Stimulated activated naive B cell treated with anti-CD40 and anti-IgM and Interleukin-4, amounts not matched to agents 10 μg/mL and 1 μg/mL and 100 μg/mL, for 72 hours (primary cell): Measurements from ENCODE around the gene OMP.

Experiments
- ATAC-seq, 2 donors: fragments of 150-1000 bp; cut with Tn5 transposase; replicated peaks; 2 replicates each; pipeline ENCODE4 v1.10.0; 2021; ENCODE audit warnings: moderate library complexity in 1 of 2
- DNase-seq: peaks from one replicate; pipeline ENCODE4 v3.0.0; 2021
- H3K27ac Mint-ChIP-seq: one replicate; pipeline ENCODE4 v1.8.0; 2022; ENCODE audit warnings: mild to moderate bottlenecking, mixed read lengths
- H3K27me3 Mint-ChIP-seq, 2 donors: one replicate each; pipeline ENCODE4 v1.8.0; 2022; ENCODE audit warnings: mixed read lengths in 2 of 2
- H3K36me3 Mint-ChIP-seq, 2 donors: one replicate each; pipeline ENCODE4 v1.8.0; 2022; ENCODE audit warnings: mixed read lengths in 2 of 2, mild to moderate bottlenecking in 1 of 2
- H3K4me1 Mint-ChIP-seq, 2 donors: one replicate each; pipeline ENCODE4 v1.8.0; 2022; ENCODE audit warnings: mixed read lengths in 2 of 2, mild to moderate bottlenecking in 1 of 2
- H3K4me3 Mint-ChIP-seq, 2 donors: one replicate each; pipeline ENCODE4 v1.8.0; 2022; ENCODE audit warnings: mild to moderate bottlenecking in 2 of 2, mixed read lengths in 2 of 2, moderate library complexity in 1 of 2
- H3K9me3 Mint-ChIP-seq, 2 donors: one replicate each; pipeline ENCODE4 v1.8.0; 2022; ENCODE audit warnings: mixed read lengths in 2 of 2, mild to moderate bottlenecking in 1 of 2

OMP gene

DNA sequence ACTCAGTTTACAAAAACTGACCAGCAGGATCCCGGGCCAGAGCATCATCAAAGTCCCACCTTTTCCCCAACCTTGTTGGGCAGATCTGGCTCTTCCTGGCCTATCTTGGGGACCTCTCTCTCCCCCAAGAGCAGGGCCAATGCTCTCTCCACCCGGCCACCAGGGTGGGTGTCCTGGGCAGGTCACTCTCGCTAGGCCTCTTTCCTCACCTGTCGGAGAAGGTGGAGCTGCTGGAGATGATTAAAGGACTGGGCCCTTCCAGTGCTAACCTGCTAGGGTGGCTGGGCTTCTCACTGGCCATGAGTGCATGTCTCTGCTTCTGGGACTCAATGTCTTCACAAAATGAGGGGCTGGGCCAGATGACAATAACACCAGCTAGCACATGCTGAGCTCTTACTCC, 38.8 kb upstream of the OMP start:
- Mint-ChIP-seq H3K36me3 (no peaks in the 10 kb centered on the region), H3K27me3 (peaks cover 12 to 22% of the 10 kb centered on the region in 2 donors), H3K4me1 (peaks cover 5 to 14% of the 10 kb centered on the region in 2 donors), H3K4me3 (no peak overlapping the region), H3K27ac (no peak overlapping the region), H3K9me3 (no peaks in the 10 kb centered on the region)
- no peak for DNase-seq
- no peak for ATAC-seq

DNA sequence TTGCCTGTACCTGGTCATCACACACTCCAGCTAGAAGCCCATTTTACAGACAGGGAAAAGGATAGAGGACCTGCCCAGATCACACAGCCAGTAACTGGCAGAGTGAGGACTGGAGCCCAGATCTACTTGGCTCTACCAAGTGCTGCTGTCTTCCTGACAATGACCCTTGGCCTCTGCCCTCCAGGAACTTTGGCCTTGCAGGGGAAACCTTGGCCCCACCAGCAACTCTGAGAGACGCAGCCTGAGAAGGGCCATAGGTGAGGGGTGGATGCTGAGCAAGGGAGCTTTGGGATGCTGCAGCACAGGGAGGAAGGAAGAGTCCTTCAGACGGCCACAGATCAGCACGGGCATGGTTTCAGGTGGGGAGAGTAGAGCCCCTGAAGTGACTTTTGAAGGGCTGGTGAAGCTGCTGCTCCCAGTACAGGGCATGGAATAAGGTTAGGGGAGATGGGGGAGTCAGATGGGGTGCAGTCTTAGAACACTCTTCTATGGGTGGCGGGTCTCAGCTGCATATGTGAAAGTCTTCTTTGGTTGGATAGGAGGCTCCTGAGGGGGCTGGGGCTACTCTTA, 37.9 kb upstream of the OMP start:
- ATAC-seq (no peak), DNase-seq (no peak)
- Mint-ChIP-seq H3K27me3 (peaks cover 9 to 17% of the 10 kb centered on the region in 2 donors), H3K4me3 (no peak overlapping the region), H3K9me3 (no peaks in the 10 kb centered on the region), H3K4me1 (peaks cover 5 to 14% of the 10 kb centered on the region in 2 donors), H3K36me3 (no peaks in the 10 kb centered on the region), H3K27ac (no peak overlapping the region)

DNA sequence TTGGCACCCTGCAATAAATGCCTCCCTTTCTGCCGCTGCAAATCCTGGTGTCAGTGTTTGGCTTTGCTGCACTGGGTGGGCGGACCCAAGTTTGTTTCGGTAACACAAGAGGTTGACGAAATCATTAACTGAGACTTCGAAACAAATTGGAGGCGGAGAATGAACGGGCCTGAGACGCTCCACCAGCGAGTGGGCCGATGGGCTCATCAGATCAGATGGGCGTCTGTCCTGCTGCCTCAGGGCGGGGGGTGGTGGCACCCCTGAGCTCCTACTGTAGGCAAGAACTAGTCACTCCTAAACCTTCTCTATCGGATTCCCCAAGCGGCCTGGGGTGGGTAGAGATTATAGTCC, 36.8 kb upstream of the OMP start:
- ATAC-seq (peak; percentile 6 to 7), DNase-seq (no peak)
- no peaks in the 10 kb centered on the region for H3K9me3 Mint-ChIP-seq
- peak overlapping the region; percentile 94 for H3K27ac Mint-ChIP-seq
- peak overlapping the region; percentile 93 to 97 for H3K4me3 Mint-ChIP-seq
- peaks cover 5 to 14% of the 10 kb centered on the region in 2 donors for H3K4me1 Mint-ChIP-seq
- H3K27me3 Mint-ChIP-seq = peaks cover 6 to 8% of the 10 kb centered on the region in 2 donors
- no peaks in the 10 kb centered on the region for H3K36me3 Mint-ChIP-seq

DNA sequence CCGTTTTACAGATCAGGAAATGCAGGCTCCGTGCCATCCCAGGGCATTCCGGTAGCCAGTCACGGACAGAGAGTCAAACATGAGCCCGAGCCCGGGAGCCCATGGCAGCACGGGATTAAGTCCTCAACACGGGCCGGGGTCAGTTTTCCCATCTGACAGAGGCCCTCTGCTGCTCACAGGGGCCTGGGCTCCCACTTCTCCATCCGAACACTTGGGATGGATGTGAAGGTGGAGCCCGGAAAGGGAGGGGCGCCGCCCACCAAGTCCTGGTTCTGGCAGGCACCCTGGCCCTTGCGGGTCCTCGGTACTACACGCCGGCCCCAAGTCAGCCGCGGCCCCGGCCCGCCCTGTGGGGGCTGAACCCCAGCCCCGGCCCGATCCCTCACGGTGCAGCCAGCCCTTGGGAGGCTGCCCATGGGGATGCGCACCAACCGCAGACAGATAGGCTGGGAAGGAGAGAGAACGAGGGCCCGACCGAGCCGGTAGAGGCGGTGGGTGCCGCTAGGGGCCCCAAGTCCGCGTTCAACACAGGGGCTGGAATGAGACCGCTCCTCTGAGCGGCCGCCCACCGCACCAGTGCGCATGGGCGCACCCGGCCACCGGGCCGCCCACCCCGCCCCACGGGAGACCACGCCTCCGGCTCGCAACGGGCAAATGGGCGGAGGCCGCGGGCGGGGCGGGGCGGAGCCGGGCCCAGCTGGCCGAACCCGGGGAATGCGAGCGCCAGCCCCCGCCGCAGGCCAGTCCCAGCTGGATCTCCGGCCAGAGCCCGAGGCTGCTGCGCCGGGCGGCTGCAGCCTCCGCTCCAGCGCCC, 36.2 kb upstream of the OMP start, which contains the start of gene CAPN5:
TSS of gene CAPN5 (plus strand) at position 743 of the 814 bp plus-strand sequence. CDS start 17,916 bp downstream, outside the sequence.
- no peaks in the 10 kb centered on the region for H3K36me3 Mint-ChIP-seq
- DNase-seq = peak; percentile 82
- ATAC-seq = peak; percentile 92 to 96
- peaks cover 5 to 8% of the 10 kb centered on the region in 2 donors for H3K27me3 Mint-ChIP-seq
- H3K27ac Mint-ChIP-seq = peak within 1 kb of the TSS; percentile 94
- H3K4me3 Mint-ChIP-seq = peak within 1 kb of the TSS; percentile 93 to 97
- H3K9me3 Mint-ChIP-seq = no peaks in the 10 kb centered on the region
- peaks cover 5 to 14% of the 10 kb centered on the region in 2 donors for H3K4me1 Mint-ChIP-seq

DNA sequence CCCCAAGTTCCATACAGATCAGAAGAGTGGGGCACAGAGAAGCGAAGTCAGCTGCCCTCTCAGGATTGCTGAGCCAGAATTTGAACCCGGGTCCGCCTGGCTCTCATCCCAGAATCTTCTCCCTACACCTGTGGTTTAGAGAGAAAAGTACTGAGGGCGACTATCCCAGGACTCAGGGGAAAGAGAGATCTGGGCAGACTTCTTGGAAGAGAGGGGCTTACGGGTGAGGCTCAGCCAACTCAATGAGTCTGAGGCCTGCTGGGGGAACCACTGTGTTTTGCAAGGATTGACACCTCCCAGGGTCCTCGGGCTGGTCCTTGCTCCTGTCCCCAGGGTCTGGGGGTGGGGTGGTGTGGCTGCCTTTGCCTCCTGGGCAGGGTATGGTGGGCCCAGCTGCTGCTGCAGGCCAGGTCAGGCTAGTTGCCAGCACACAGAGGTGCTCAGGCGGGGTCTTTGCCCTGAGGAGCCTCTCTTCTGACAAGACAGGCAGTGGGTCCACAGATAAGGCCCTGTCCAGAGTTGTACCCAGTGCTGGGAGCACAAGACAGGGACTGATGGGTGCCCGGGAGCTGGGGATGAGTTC, 34.7 kb upstream of the OMP start:
- DNase-seq (no peak), ATAC-seq (no peak)
- Mint-ChIP-seq H3K9me3 (no peaks in the 10 kb centered on the region), H3K4me1 (peaks cover 12 to 22% of the 10 kb centered on the region in 2 donors), H3K4me3 (no peak overlapping the region), H3K27me3 (peaks cover 5 to 6% of the 10 kb centered on the region in 2 donors), H3K27ac (no peak overlapping the region), H3K36me3 (no peaks in the 10 kb centered on the region)

DNA sequence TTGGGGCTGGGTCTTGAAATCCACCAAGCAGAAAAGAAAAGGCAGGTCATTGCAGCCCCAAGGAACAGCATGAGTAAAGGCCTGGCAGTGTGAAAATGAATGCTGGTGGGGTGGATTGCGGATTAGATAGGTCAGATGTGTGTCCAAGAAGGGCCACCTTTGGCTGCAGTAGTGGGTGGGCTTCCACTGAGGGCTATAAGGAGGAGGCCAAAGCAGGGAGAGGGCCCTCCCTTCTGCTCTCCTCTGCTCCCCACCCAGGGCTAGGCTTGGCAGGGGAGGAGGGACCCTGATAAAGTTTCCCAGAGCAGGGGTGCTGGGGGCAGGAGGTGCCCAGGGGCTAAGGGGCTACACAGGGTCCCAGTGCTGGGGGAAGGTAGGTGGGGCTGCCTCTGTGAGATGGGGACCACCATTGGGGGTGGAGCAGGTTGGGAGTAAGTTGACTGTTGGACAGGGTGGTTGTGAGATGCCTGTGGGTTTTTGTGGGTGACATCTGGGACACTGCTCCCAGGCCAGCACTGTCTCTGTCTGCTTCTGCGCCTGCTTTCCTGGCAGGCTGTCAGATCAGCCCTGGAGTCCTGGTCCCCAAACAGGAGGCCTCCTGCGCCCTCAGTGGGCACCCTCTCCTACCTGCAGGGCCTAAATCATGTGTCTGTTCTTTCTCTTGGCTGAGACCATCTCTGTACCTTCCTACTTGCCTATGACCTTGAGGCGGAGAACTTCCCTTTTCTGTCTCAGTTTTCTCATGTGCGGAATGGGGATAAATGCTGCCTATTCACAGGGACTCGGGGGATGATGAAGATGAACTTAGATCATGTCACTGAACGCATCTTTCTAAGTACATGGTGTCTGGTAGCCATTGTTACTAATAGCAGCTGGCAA, 33.9 kb upstream of the OMP start:
- H3K36me3 Mint-ChIP-seq = no peaks in the 10 kb centered on the region
- H3K9me3 Mint-ChIP-seq = no peaks in the 10 kb centered on the region
- peaks cover 15 to 22% of the 10 kb centered on the region in 2 donors for H3K4me1 Mint-ChIP-seq
- H3K27ac Mint-ChIP-seq = no peak overlapping the region
- no peak overlapping the region for H3K4me3 Mint-ChIP-seq
- DNase-seq = no peak
- no peak for ATAC-seq
- peaks cover 0 to 11% of the 10 kb centered on the region in 2 donors for H3K27me3 Mint-ChIP-seq

DNA sequence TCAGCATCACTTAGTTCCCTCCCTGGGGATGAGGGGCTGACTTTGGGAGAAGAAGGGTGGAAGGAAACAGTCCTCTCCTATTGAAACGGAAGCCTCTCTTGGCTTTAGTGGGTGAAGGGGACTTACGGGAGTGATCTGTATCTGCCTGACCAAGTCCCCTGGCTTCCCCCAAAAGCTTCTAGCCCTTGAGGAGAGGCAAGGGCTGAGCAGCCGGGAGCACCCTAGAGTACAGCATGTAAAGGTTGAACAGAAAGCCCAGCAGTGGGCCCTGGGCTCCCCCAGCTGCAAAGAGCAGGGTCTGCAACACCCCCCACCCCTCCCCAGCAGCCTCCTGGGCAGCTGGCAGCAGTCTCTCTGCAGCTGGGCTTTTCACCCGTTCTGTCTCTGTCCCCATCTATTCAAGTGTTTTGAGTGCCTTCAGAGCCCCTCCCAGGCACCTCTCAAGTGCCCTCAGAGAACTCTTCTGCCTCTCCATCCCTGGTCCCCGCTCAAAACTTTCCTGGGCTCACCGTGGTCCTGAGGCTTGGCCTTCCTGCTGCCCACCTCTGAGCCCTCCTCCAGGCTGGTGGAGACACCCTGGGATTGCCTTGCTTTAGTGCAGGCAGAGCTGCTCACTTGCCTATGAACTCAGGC, 33.2 kb upstream of the OMP start:
- peaks cover 15 to 22% of the 10 kb centered on the region in 2 donors for H3K4me1 Mint-ChIP-seq
- H3K9me3 Mint-ChIP-seq = no peaks in the 10 kb centered on the region
- no peak overlapping the region for H3K4me3 Mint-ChIP-seq

DNA sequence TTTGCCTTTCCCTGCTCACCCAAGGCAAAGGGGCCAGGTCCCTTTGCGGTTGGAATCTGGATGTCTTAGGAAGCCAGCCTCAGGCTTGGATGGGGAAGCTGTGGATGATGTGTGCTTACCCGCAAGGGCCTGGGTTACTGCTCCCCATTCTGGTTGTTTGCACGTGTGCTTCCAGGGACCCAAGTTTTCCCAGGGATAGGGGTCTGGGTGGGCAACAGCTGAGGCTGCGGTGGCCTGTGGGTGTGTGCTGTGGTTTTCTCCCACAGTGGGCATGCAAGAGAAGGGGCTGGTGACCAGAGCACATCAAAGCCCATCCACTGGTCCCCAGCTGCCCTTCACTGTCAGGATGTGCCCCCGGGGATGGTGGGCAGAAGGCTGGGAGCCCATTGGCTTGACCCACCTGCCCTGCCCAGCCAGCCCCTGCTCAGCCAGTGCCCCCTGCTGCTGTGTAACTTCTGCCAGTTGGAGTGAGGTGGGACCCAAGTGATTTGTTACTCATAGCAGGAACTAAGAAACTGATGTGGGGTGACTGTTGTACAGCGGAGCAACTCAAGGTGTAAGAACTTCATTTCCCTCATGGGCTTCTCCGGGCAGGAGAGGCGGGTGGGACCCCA, 32.6 kb upstream of the OMP start:
- H3K4me3 Mint-ChIP-seq = no peak overlapping the region
- H3K27ac Mint-ChIP-seq = no peak overlapping the region
- H3K9me3 Mint-ChIP-seq = no peaks in the 10 kb centered on the region
- peaks cover 0 to 12% of the 10 kb centered on the region in 2 donors for H3K27me3 Mint-ChIP-seq
- peaks cover 15 to 22% of the 10 kb centered on the region in 2 donors for H3K4me1 Mint-ChIP-seq
- DNase-seq = no peak
- no peak for ATAC-seq
- H3K36me3 Mint-ChIP-seq = no peaks in the 10 kb centered on the region

More for the DNA sequence above, 33.2 kb upstream of the OMP start:
- peaks cover 0 to 12% of the 10 kb centered on the region in 2 donors for H3K27me3 Mint-ChIP-seq
- ATAC-seq (no peak), DNase-seq (no peak)
- H3K36me3 Mint-ChIP-seq = no peaks in the 10 kb centered on the region
- H3K27ac Mint-ChIP-seq = no peak overlapping the region

DNA sequence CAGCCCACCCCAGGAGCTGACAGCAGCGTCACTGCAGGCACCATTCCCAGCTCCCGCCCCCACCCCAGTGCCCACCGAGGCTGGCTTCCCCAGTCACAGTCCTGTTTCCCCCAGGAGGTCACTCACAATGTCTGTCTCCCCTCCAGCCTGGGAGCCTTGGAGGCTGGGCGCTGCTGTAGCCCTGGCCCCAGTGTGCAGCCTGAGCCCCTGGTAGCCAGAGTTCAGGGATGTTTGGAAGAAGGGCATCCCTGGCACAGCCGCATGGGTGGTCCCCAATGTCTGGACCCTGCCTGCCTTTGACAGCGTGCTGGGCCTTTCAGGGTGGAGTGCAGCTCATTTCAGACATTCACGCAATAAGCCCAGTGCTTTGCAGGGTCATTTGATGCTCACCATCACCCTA, 31.6 kb upstream of the OMP start:
- H3K36me3 Mint-ChIP-seq = no peaks in the 10 kb centered on the region
- no peaks in the 10 kb centered on the region for H3K9me3 Mint-ChIP-seq
- no peak overlapping the region for H3K27ac Mint-ChIP-seq
- H3K4me1 Mint-ChIP-seq = peaks cover 10 to 17% of the 10 kb centered on the region in 2 donors
- no peak overlapping the region for H3K4me3 Mint-ChIP-seq
- ATAC-seq (no peak), DNase-seq (no peak)
- peaks cover 0 to 12% of the 10 kb centered on the region in 2 donors for H3K27me3 Mint-ChIP-seq

DNA sequence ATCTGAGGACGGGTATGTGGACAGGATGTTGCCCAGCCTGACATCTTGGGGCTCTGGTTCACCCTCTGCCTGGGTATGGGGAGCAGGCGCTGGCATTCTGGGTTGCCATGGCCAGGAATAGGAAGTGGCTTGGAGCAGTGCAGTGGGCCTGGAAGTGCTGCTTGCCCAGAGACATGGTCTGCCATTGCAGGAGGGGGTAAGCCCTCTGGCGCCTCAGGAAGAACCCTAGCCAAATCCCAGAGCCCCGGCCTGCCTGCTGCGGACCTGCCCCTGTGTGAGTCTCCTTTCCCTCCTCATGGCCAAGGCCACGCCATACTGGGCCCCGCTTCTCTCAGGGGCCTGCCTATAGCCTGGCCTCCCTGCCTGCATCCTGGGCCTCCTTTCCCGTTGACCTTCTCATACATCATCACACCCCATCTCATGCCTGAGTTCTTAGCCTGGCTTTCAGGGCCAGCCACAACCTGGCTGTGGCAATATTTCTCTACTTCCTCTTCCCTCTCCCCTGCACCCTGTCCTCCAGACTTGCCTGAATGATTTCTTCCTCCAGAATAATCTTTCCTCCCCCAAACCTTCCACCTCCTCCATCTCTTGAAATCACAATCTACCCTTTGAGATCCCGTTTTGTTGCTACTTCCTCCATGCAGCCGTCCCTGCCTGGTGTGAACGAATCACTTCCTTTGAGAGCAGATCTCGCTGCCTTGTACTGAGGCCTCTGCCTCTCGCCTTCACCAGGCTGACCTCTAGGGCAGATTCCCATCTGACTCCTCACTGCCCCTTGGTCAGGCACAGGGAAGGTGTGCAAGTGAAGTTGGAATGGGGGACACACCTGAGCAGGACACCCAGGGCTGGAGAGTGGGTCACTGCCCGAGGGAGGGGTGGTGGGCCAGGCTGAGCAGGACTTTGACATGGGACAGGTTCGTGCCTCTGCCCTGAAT, 30.7 kb upstream of the OMP start:
- H3K36me3 Mint-ChIP-seq = no peaks in the 10 kb centered on the region
- H3K4me3 Mint-ChIP-seq = no peak overlapping the region
- peak in 1 of 2 donors; percentile 29 for ATAC-seq
- H3K27ac Mint-ChIP-seq = no peak overlapping the region
- DNase-seq = no peak
- H3K27me3 Mint-ChIP-seq = peaks cover 0 to 12% of the 10 kb centered on the region in 2 donors
- H3K4me1 Mint-ChIP-seq = peaks cover 10 to 15% of the 10 kb centered on the region in 2 donors
- H3K9me3 Mint-ChIP-seq = no peaks in the 10 kb centered on the region

DNA sequence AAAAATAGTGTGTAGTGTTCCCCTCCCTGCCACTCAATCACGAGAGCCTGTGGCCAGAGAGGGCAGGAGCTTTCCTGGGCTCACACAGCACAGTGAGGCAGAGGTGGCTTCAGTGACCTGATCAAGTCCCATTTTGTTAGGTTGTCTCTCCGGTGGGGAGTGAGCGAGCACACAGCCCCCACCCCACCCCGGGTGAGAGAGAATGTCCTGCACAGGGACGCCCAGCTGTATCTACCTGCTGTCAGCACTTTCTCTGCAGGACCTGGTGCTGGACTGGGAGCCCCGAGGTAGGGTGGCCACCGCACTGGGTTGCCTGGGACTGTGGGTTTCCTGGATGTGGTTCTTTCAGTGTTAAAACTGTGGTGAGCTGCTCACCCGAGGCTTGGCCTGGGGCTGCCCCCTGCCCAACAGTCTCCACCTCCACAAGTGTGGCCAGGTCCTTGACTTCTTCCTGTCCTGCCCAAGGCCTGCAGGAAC, 29.8 kb upstream of the OMP start:
- H3K27ac Mint-ChIP-seq = no peak overlapping the region
- no peaks in the 10 kb centered on the region for H3K9me3 Mint-ChIP-seq

DNA sequence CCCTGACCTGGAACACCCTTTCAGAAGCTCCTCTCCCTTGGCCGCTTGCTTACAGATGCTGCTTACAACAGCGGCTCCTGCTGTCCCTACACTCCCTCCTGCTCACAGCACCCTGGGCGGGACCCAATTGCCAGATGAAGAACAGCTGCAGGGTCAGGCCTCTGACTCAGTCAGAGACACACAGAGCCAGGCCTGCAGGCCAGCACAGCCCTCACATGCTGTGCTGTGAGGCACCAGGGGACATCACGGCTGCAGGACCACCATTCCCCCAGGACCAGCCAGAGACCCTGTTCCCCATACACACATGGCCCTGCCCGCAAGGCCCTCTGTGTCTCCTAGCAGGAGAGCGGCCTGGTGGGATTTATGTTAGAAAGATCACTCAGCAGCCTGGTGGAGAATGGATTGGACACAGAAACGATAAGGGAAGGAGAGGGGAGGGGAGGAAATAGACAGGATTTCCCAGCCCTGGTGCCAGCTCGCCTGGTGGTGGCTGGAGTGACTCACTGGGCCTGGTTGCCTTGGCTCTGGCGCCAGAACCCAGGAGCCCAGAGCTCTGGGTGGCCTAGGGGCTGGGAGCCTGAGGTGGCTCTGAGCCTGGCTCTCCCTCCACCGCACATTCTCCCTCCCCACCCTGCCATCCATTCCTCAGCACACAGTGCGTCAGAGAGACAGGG, 29.2 kb upstream of the OMP start:
- ATAC-seq (peak in 1 of 2 donors; percentile 7), DNase-seq (no peak)
- Mint-ChIP-seq H3K4me3 (no peak overlapping the region), H3K4me1 (peaks cover 9 to 10% of the 10 kb centered on the region in 2 donors), H3K27me3 (peaks cover 0 to 8% of the 10 kb centered on the region in 2 donors), H3K27ac (no peak overlapping the region), H3K36me3 (no peaks in the 10 kb centered on the region), H3K9me3 (peaks cover 2% of the 10 kb centered on the region in 2 donors)

More for the DNA sequence above, 29.8 kb upstream of the OMP start:
- Mint-ChIP-seq H3K4me3 (no peak overlapping the region), H3K27me3 (peaks cover 0 to 12% of the 10 kb centered on the region in 2 donors), H3K4me1 (peaks cover 9 to 10% of the 10 kb centered on the region in 2 donors), H3K36me3 (no peaks in the 10 kb centered on the region)
- DNase-seq = no peak
- ATAC-seq = peak in 1 of 2 donors; percentile 27
